ENCODE results near the gene NEB.
"Not testable (repeated sequence)": the region's sequence is repeated elsewhere in the genome, so short reads cannot be mapped to it uniquely, and the experiment has no call there.

NEB gene

GRCh38 chr2:151569167-151569566 is 165.1 kb downstream of the NEB start:
- Histone ChIP-seq H3K4me3 (ENCODE audit: low read depth in 1 of 2, low read length in 2 of 2) (no peak overlapping the region), H3K27ac (ENCODE audit: low read depth, low read length) (no peak overlapping the region), H3K9ac (ENCODE audit: low read depth in 1 of 2, low read length in 2 of 2) (no peak overlapping the region), H3K27me3 (ENCODE audit: control insufficient read depth in 1 of 2, insufficient read depth in 2 of 2, low read length in 2 of 2) (no peaks in the 10 kb centered on the region), H3K9me3 (ENCODE audit: control insufficient read depth in 1 of 2, low read length in 2 of 2) (no peaks in the 10 kb centered on the region), H3K4me1 (ENCODE audit: control insufficient read depth in 1 of 2, insufficient read depth in 2 of 2, low read length in 2 of 2) (no peaks in the 10 kb centered on the region), H3K36me3 (ENCODE audit: control insufficient read depth in 1 of 2, insufficient read depth in 2 of 2, low read length in 2 of 2) (no peaks in the 10 kb centered on the region)

- H3K27me3 ChIP-seq (ENCODE audit: control insufficient read depth in 1 of 2, insufficient read depth in 2 of 2, low read length in 2 of 2) = no peaks in the 10 kb centered on the region
- no peaks in the 10 kb centered on the region for H3K4me1 ChIP-seq (ENCODE audit: control insufficient read depth in 1 of 2, insufficient read depth in 2 of 2, low read length in 2 of 2)
- no peak overlapping the region for H3K9ac ChIP-seq (ENCODE audit: low read depth in 1 of 2, low read length in 2 of 2)
- H3K27ac ChIP-seq (ENCODE audit: low read depth, low read length) = no peak overlapping the region
- H3K4me3 ChIP-seq (ENCODE audit: low read depth in 1 of 2, low read length in 2 of 2) = no peak overlapping the region
- H3K36me3 ChIP-seq (ENCODE audit: control insufficient read depth in 1 of 2, insufficient read depth in 2 of 2, low read length in 2 of 2) = no peaks in the 10 kb centered on the region
- no peaks in the 10 kb centered on the region for H3K9me3 ChIP-seq (ENCODE audit: control insufficient read depth in 1 of 2, low read length in 2 of 2)
Observed at GRCh38 chr2:151568501-151568900, 165.8 kb downstream of the NEB start.

GRCh38 chr2:151567006-151567405 is 167.3 kb downstream of the NEB start:
- no peak overlapping the region for H3K27ac ChIP-seq (ENCODE audit: low read depth, low read length)
- H3K9me3 ChIP-seq (ENCODE audit: control insufficient read depth in 1 of 2, low read length in 2 of 2) = no peaks in the 10 kb centered on the region
- no peaks in the 10 kb centered on the region for H3K27me3 ChIP-seq (ENCODE audit: control insufficient read depth in 1 of 2, insufficient read depth in 2 of 2, low read length in 2 of 2)
- H3K4me3 ChIP-seq (ENCODE audit: low read depth in 1 of 2, low read length in 2 of 2) = no peak overlapping the region
- H3K36me3 ChIP-seq (ENCODE audit: control insufficient read depth in 1 of 2, insufficient read depth in 2 of 2, low read length in 2 of 2) = no peaks in the 10 kb centered on the region
- no peak overlapping the region for H3K9ac ChIP-seq (ENCODE audit: low read depth in 1 of 2, low read length in 2 of 2)
- no peaks in the 10 kb centered on the region for H3K4me1 ChIP-seq (ENCODE audit: control insufficient read depth in 1 of 2, insufficient read depth in 2 of 2, low read length in 2 of 2)

GRCh38 chr2:151562398-151562797 is 171.9 kb downstream of the NEB start:
- H3K4me1 ChIP-seq (ENCODE audit: control insufficient read depth in 1 of 2, insufficient read depth in 2 of 2, low read length in 2 of 2) = no peaks in the 10 kb centered on the region
- H3K36me3 ChIP-seq (ENCODE audit: control insufficient read depth in 1 of 2, insufficient read depth in 2 of 2, low read length in 2 of 2) = no peaks in the 10 kb centered on the region
- H3K9me3 ChIP-seq (ENCODE audit: control insufficient read depth in 1 of 2, low read length in 2 of 2) = no peaks in the 10 kb centered on the region
- no peak overlapping the region for H3K27ac ChIP-seq (ENCODE audit: low read depth, low read length)
- no peaks in the 10 kb centered on the region for H3K27me3 ChIP-seq (ENCODE audit: control insufficient read depth in 1 of 2, insufficient read depth in 2 of 2, low read length in 2 of 2)
- H3K4me3 ChIP-seq (ENCODE audit: low read depth in 1 of 2, low read length in 2 of 2) = no peak overlapping the region
- no peak overlapping the region for H3K9ac ChIP-seq (ENCODE audit: low read depth in 1 of 2, low read length in 2 of 2)

GRCh38 chr2:151560289-151560688 is 174.0 kb downstream of the NEB start:
- H3K4me1 ChIP-seq (ENCODE audit: control insufficient read depth in 1 of 2, insufficient read depth in 2 of 2, low read length in 2 of 2) = no peaks in the 10 kb centered on the region
- no peak overlapping the region for H3K4me3 ChIP-seq (ENCODE audit: low read depth in 1 of 2, low read length in 2 of 2)
- H3K27ac ChIP-seq (ENCODE audit: low read depth, low read length) = no peak overlapping the region
- H3K9me3 ChIP-seq (ENCODE audit: control insufficient read depth in 1 of 2, low read length in 2 of 2) = no peaks in the 10 kb centered on the region
- no peaks in the 10 kb centered on the region for H3K27me3 ChIP-seq (ENCODE audit: control insufficient read depth in 1 of 2, insufficient read depth in 2 of 2, low read length in 2 of 2)
- H3K9ac ChIP-seq (ENCODE audit: low read depth in 1 of 2, low read length in 2 of 2) = no peak overlapping the region
- H3K36me3 ChIP-seq (ENCODE audit: control insufficient read depth in 1 of 2, insufficient read depth in 2 of 2, low read length in 2 of 2) = no peaks in the 10 kb centered on the region

GRCh38 chr2:151559431-151559830 is 174.8 kb downstream of the NEB start:
- not testable (repeated sequence) for H3K4me1 ChIP-seq (ENCODE audit: control insufficient read depth in 1 of 2, insufficient read depth in 2 of 2, low read length in 2 of 2); H3K9me3 ChIP-seq (ENCODE audit: control insufficient read depth in 1 of 2, low read length in 2 of 2); H3K4me3 ChIP-seq (ENCODE audit: low read depth in 1 of 2, low read length in 2 of 2); H3K9ac ChIP-seq (ENCODE audit: low read depth in 1 of 2, low read length in 2 of 2); H3K36me3 ChIP-seq (ENCODE audit: control insufficient read depth in 1 of 2, insufficient read depth in 2 of 2, low read length in 2 of 2); H3K27me3 ChIP-seq (ENCODE audit: control insufficient read depth in 1 of 2, insufficient read depth in 2 of 2, low read length in 2 of 2); H3K27ac ChIP-seq (ENCODE audit: low read depth, low read length)

GRCh38 chr2:151557883-151558282 is 176.4 kb downstream of the NEB start:
- H3K9me3 ChIP-seq (ENCODE audit: control insufficient read depth in 1 of 2, low read length in 2 of 2); H3K4me3 ChIP-seq (ENCODE audit: low read depth in 1 of 2, low read length in 2 of 2); H3K4me1 ChIP-seq (ENCODE audit: control insufficient read depth in 1 of 2, insufficient read depth in 2 of 2, low read length in 2 of 2); H3K27ac ChIP-seq (ENCODE audit: low read depth, low read length); H3K36me3 ChIP-seq (ENCODE audit: control insufficient read depth in 1 of 2, insufficient read depth in 2 of 2, low read length in 2 of 2); H3K9ac ChIP-seq (ENCODE audit: low read depth in 1 of 2, low read length in 2 of 2); H3K27me3 ChIP-seq (ENCODE audit: control insufficient read depth in 1 of 2, insufficient read depth in 2 of 2, low read length in 2 of 2): not testable (repeated sequence)

GRCh38 chr2:151556121-151556520 is 178.2 kb downstream of the NEB start:
- no peaks in the 10 kb centered on the region for H3K9me3 ChIP-seq (ENCODE audit: control insufficient read depth in 1 of 2, low read length in 2 of 2)
- H3K4me1 ChIP-seq (ENCODE audit: control insufficient read depth in 1 of 2, insufficient read depth in 2 of 2, low read length in 2 of 2) = no peaks in the 10 kb centered on the region
- H3K27me3 ChIP-seq (ENCODE audit: control insufficient read depth in 1 of 2, insufficient read depth in 2 of 2, low read length in 2 of 2) = no peaks in the 10 kb centered on the region
- H3K36me3 ChIP-seq (ENCODE audit: control insufficient read depth in 1 of 2, insufficient read depth in 2 of 2, low read length in 2 of 2) = no peaks in the 10 kb centered on the region
- H3K9ac ChIP-seq (ENCODE audit: low read depth in 1 of 2, low read length in 2 of 2) = no peak overlapping the region
- no peak overlapping the region for H3K27ac ChIP-seq (ENCODE audit: low read depth, low read length)
- H3K4me3 ChIP-seq (ENCODE audit: low read depth in 1 of 2, low read length in 2 of 2) = no peak overlapping the region

- Histone ChIP-seq H3K9ac (ENCODE audit: low read depth in 1 of 2, low read length in 2 of 2) (no peak overlapping the region), H3K27me3 (ENCODE audit: control insufficient read depth in 1 of 2, insufficient read depth in 2 of 2, low read length in 2 of 2) (no peaks in the 10 kb centered on the region), H3K4me1 (ENCODE audit: control insufficient read depth in 1 of 2, insufficient read depth in 2 of 2, low read length in 2 of 2) (no peaks in the 10 kb centered on the region), H3K4me3 (ENCODE audit: low read depth in 1 of 2, low read length in 2 of 2) (no peak overlapping the region), H3K27ac (ENCODE audit: low read depth, low read length) (no peak overlapping the region), H3K36me3 (ENCODE audit: control insufficient read depth in 1 of 2, insufficient read depth in 2 of 2, low read length in 2 of 2) (no peaks in the 10 kb centered on the region), H3K9me3 (ENCODE audit: control insufficient read depth in 1 of 2, low read length in 2 of 2) (no peaks in the 10 kb centered on the region)
Observed at GRCh38 chr2:151552287-151552686, 182.0 kb downstream of the NEB start.

GRCh38 chr2:151551556-151551955 is 182.7 kb downstream of the NEB start:
- Histone ChIP-seq H3K9me3 (ENCODE audit: control insufficient read depth in 1 of 2, low read length in 2 of 2) (no peaks in the 10 kb centered on the region), H3K27me3 (ENCODE audit: control insufficient read depth in 1 of 2, insufficient read depth in 2 of 2, low read length in 2 of 2) (no peaks in the 10 kb centered on the region), H3K9ac (ENCODE audit: low read depth in 1 of 2, low read length in 2 of 2) (no peak overlapping the region), H3K4me1 (ENCODE audit: control insufficient read depth in 1 of 2, insufficient read depth in 2 of 2, low read length in 2 of 2) (no peaks in the 10 kb centered on the region), H3K27ac (ENCODE audit: low read depth, low read length) (no peak overlapping the region), H3K36me3 (ENCODE audit: control insufficient read depth in 1 of 2, insufficient read depth in 2 of 2, low read length in 2 of 2) (no peaks in the 10 kb centered on the region), H3K4me3 (ENCODE audit: low read depth in 1 of 2, low read length in 2 of 2) (no peak overlapping the region)

- no peak overlapping the region for H3K4me3 ChIP-seq (ENCODE audit: low read depth in 1 of 2, low read length in 2 of 2)
- no peaks in the 10 kb centered on the region for H3K9me3 ChIP-seq (ENCODE audit: control insufficient read depth in 1 of 2, low read length in 2 of 2)
- H3K27ac ChIP-seq (ENCODE audit: low read depth, low read length) = no peak overlapping the region
- H3K36me3 ChIP-seq (ENCODE audit: control insufficient read depth in 1 of 2, insufficient read depth in 2 of 2, low read length in 2 of 2) = no peaks in the 10 kb centered on the region
- H3K27me3 ChIP-seq (ENCODE audit: control insufficient read depth in 1 of 2, insufficient read depth in 2 of 2, low read length in 2 of 2) = no peaks in the 10 kb centered on the region
- H3K4me1 ChIP-seq (ENCODE audit: control insufficient read depth in 1 of 2, insufficient read depth in 2 of 2, low read length in 2 of 2) = no peaks in the 10 kb centered on the region
- no peak overlapping the region for H3K9ac ChIP-seq (ENCODE audit: low read depth in 1 of 2, low read length in 2 of 2)
Observed at GRCh38 chr2:151549191-151549590, 185.1 kb downstream of the NEB start.
